ENCODE results near the gene IFRD2. TPM values are rescaled to one million over a fixed set of nuclear protein-coding genes. Genes with fewer than 3 reads are reported as not detected.

The IFRD2 gene
- total RNA-seq, 1 donor from 2014 or later: 38.2 TPM

DNA sequence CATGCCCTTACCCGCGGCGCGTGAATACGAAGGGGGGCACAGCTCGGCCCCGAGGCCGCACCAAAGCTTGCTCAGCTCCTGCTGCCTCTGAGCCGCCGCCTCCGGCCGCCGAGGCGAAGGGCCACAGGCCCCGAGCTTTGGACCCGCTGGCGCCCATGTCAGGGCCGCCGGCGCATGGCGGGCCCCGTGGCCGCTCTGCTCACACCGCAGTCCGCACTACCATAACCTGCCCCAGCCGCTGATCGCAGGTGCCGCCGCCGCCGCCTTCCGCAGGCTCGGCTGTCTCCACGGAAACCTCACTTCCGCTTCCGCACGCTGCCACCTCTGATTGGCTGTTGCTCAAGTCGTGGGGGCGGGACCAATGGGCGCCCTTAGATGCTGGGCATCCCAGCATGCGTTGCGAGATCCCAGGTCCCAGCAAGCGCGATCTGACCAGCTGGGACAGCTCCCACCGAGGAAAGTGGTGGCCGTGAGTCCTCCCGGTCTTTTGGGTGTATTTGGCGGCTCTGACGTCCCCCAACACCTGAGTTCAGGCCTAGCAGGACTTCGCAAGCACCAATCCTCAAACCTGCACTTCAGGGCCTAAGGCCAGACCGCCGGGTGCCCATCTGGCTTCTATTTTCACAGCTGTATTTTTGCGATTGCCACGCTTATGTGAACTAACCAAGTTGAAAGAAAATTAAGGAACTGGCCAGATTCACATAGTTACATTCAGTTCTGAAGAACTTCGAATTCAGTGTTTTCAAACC is 35.9 kb upstream of the IFRD2 start, which contains the start of gene TUSC2:
TSS of gene TUSC2 (minus strand) at position 281 of the 749 bp plus-strand sequence. CDS start at position 157, 124 bp downstream.
- H3K9me3 Mint-ChIP-seq (ENCODE audit: unreplicated experiment): peaks cover 4% of the 10 kb centered on the region
- H3K27ac Mint-ChIP-seq (ENCODE audit: unreplicated experiment): peak within 1 kb of the TSS; percentile 82
- peaks cover 1% of the 10 kb centered on the region for H3K27me3 Mint-ChIP-seq (ENCODE audit: unreplicated experiment)
- peak within 1 kb of the TSS; percentile 88 for H3K4me3 Mint-ChIP-seq (ENCODE audit: unreplicated experiment)
- TF ChIP-seq, protein P1, sequence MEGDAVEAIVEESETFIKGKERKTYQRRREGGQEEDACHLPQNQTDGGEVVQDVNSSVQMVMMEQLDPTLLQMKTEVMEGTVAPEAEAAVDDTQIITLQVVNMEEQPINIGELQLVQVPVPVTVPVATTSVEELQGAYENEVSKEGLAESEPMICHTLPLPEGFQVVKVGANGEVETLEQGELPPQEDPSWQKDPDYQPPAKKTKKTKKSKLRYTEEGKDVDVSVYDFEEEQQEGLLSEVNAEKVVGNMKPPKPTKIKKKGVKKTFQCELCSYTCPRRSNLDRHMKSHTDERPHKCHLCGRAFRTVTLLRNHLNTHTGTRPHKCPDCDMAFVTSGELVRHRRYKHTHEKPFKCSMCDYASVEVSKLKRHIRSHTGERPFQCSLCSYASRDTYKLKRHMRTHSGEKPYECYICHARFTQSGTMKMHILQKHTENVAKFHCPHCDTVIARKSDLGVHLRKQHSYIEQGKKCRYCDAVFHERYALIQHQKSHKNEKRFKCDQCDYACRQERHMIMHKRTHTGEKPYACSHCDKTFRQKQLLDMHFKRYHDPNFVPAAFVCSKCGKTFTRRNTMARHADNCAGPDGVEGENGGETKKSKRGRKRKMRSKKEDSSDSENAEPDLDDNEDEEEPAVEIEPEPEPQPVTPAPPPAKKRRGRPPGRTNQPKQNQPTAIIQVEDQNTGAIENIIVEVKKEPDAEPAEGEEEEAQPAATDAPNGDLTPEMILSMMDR (IDR thresholded peaks at IDR 0.05; ENCODE audit: partially characterized antibody, unreplicated experiment): no peak
- H3K36me3 Mint-ChIP-seq (ENCODE audit: unreplicated experiment): no peaks in the 10 kb centered on the region
- peak; percentile 97 for DNase-seq
- H3K4me1 Mint-ChIP-seq (ENCODE audit: low read depth, unreplicated experiment): peaks cover 6% of the 10 kb centered on the region

DNA sequence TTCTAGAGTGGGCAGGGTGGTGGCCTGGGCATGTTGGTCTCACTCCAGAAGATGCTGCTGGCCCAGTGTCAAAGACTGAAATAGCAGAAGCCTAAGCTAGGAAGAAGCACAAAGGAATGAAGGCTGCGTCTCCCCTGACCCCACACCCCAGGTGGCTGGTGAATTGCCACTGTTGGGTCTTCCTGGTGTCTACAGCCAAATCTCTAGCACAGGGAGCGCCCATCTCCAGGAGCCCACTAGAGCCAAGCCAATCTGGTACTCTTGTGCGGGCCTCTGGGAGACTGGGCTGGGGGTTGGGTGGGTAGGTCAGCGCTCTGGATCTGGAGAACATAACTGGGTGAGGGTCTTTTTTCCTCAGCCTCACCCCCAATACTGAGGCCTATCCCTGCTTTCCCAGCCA is 34.9 kb upstream of the IFRD2 start:
- no peaks in the 10 kb centered on the region for H3K36me3 Mint-ChIP-seq (ENCODE audit: unreplicated experiment)
- TF ChIP-seq, protein P1 (IDR thresholded peaks at IDR 0.05; ENCODE audit: partially characterized antibody, unreplicated experiment): no peak
- DNase-seq: no peak
- peak overlapping the region; percentile 83 for H3K4me3 Mint-ChIP-seq (ENCODE audit: unreplicated experiment)
- H3K9me3 Mint-ChIP-seq (ENCODE audit: unreplicated experiment): peaks cover 5% of the 10 kb centered on the region
- peak overlapping the region; percentile 28 for H3K27ac Mint-ChIP-seq (ENCODE audit: unreplicated experiment)
- H3K27me3 Mint-ChIP-seq (ENCODE audit: unreplicated experiment): peaks cover 1% of the 10 kb centered on the region
- peaks cover 6% of the 10 kb centered on the region for H3K4me1 Mint-ChIP-seq (ENCODE audit: low read depth, unreplicated experiment)

DNA sequence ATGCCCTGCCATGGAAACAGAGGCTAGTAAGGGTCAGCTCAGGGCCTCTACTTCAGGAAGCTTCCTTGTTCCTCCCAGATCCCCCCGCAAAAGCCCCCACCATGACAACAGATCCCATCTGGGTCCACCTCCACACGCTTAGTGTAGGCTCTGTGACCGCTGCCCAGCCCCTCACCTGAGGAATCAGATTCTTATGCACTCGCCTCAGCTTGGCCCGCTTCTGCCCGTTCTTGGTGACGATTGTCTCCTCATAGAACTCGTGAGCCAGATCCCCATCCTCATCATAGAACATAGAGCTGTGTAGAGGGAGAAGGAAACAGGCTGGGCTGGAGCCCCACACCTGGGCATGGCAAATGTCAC is 33.9 kb upstream of the IFRD2 start:
- H3K27me3 Mint-ChIP-seq (ENCODE audit: unreplicated experiment): peaks cover 1% of the 10 kb centered on the region
- no peak for DNase-seq
- H3K36me3 Mint-ChIP-seq (ENCODE audit: unreplicated experiment): no peaks in the 10 kb centered on the region
- TF ChIP-seq, protein P1 (IDR thresholded peaks at IDR 0.05; ENCODE audit: partially characterized antibody, unreplicated experiment): no peak
- H3K27ac Mint-ChIP-seq (ENCODE audit: unreplicated experiment): no peak overlapping the region
- no peak overlapping the region for H3K4me3 Mint-ChIP-seq (ENCODE audit: unreplicated experiment)
- peaks cover 5% of the 10 kb centered on the region for H3K9me3 Mint-ChIP-seq (ENCODE audit: unreplicated experiment)
- H3K4me1 Mint-ChIP-seq (ENCODE audit: low read depth, unreplicated experiment): peaks cover 6% of the 10 kb centered on the region

DNA sequence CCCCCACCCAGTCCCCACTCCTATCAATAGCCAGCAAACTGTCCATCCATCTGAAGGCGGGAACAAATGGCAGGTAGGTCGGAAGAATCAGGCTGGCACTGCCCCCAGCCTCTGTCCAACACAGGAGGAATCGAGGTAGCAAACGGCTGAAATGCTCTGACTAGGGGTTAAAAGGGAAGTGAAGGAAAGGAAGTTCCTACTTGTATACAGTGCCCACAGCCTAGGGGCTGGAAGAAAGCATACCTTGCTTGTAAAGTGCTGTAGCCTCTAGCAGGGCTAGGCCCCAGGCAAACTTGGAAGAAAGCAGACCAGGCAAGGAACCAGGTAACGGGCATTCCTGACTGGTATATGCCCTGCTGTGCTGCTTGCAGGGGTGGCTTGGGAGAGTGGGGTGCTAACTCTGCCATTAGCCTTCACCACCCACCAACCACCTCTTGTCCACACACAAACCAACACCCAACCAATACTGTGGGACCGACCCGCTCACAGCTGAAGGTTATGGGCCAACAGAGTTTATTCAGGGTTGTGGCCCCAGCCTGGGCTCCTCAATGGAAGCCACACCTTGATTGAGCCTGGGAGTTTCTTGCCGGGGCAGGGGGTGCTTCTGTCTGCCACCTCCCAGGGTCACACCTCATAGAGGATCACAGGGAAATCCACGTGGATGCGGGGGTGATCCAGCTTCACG is 33.4 kb upstream of the IFRD2 start:
- Mint-ChIP-seq H3K27ac (ENCODE audit: unreplicated experiment) (no peak overlapping the region), H3K4me3 (ENCODE audit: unreplicated experiment) (no peak overlapping the region), H3K4me1 (ENCODE audit: low read depth, unreplicated experiment) (peaks cover 6% of the 10 kb centered on the region), H3K9me3 (ENCODE audit: unreplicated experiment) (peaks cover 6% of the 10 kb centered on the region), H3K27me3 (ENCODE audit: unreplicated experiment) (peaks cover 3% of the 10 kb centered on the region), H3K36me3 (ENCODE audit: unreplicated experiment) (no peaks in the 10 kb centered on the region)
- DNase-seq: no peak
- TF ChIP-seq, protein P1 (IDR thresholded peaks at IDR 0.05; ENCODE audit: partially characterized antibody, unreplicated experiment): no peak

DNA sequence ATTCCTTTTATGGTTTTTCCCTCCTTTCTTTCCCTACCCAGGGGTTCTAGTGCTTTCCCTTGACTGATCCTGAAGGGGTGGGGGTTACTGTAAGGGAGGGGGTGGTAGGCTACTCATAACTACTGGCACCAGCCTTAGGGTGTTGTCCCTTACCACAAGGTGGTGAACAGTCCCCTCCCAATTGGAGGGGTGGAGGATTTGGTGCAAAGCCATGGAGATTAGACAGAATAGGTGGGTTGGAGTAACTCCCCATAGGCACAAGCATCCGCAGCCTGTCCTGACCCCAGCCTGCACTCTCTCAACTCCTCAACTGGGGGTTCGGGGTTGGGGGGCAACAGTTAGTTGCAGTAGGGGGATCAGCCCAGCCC is 32.9 kb upstream of the IFRD2 start:
- Mint-ChIP-seq H3K27ac (ENCODE audit: unreplicated experiment) (no peak overlapping the region), H3K36me3 (ENCODE audit: unreplicated experiment) (no peaks in the 10 kb centered on the region), H3K4me3 (ENCODE audit: unreplicated experiment) (no peak overlapping the region), H3K4me1 (ENCODE audit: low read depth, unreplicated experiment) (peaks cover 10% of the 10 kb centered on the region), H3K27me3 (ENCODE audit: unreplicated experiment) (peaks cover 8% of the 10 kb centered on the region), H3K9me3 (ENCODE audit: unreplicated experiment) (peaks cover 6% of the 10 kb centered on the region)
- no peak for DNase-seq
- TF ChIP-seq, protein P1 (IDR thresholded peaks at IDR 0.05; ENCODE audit: partially characterized antibody, unreplicated experiment): no peak
